K562 (cell line): Measurements from ENCODE around the gene AMN1. TPM values are rescaled to one million over a fixed set of nuclear protein-coding genes. Genes with fewer than 3 reads are reported as not detected.

ENCODE experiments used
- FOSL1 ChIP-seq: fragments of 200-800 bp; sonication (Bioruptor generic); conservative IDR thresholded peaks from 2 replicates; pipeline ENCODE4 v1.6.1; 2016; ENCODE audit warnings: missing genetic modification characterization, missing compliant biosample characterization
- GTF2E2 ChIP-seq: fragments of 200-800 bp; sonication (Bioruptor generic); IDR thresholded peaks from 2 replicates; pipeline ENCODE4 v1.6.1; 2016; ENCODE audit warnings: missing genetic modification characterization, missing compliant biosample characterization
- LCOR ChIP-seq: sonication (generic); formaldehyde crosslinking; IDR thresholded peaks from 2 replicates; pipeline ENCODE4 v1.8.0; 2022; ENCODE audit warnings: mild to moderate bottlenecking, missing genetic modification reagents
- POLR2A ChIP-seq: fragments of 450-650 bp; conservative IDR thresholded peaks from 2 replicates; pipeline ENCODE4 v1.6.1; 2016
- SMAD3 ChIP-seq: fragments of 450-650 bp; formaldehyde crosslinking; conservative IDR thresholded peaks from 2 replicates; pipeline ENCODE4 v1.4.0; 2020; ENCODE audit warnings: mild to moderate bottlenecking
- SMC3 ChIP-seq: conservative IDR thresholded peaks from 2 replicates; pipeline ENCODE4 v1.6.1; 2011; ENCODE audit warnings: low read depth, low read length, improper control_type of control experiment; ENCODE audit not compliant: insufficient read depth
- USF1 ChIP-seq: sonication (generic); formaldehyde crosslinking; IDR thresholded peaks from 2 replicates; pipeline ENCODE4 v1.9.0; 2022; ENCODE audit warnings: mild to moderate bottlenecking, missing genetic modification reagents
- YY1 ChIP-seq, 3 experiments: IDR thresholded peaks; 2 replicates each; pipeline ENCODE4 v1.6.1; 2011; ENCODE audit warnings: low read length in 2 of 3, mild to moderate bottlenecking in 2 of 3, moderate library complexity in 2 of 3, borderline replicate concordance in 1 of 3, control low read depth in 1 of 3, low read depth in 1 of 3; ENCODE audit not compliant: insufficient read depth in 3 of 3, insufficient replicate concordance in 2 of 3, control insufficient read depth in 1 of 3, insufficient read length in 1 of 3; ENCODE audit errors: extremely low read depth in 1 of 3
- ZBTB11 ChIP-seq, 3 experiments: fragments of 200-800 bp in 1 of 3; fragments of 250-450 bp in 1 of 3; fragments of 450-650 bp in 1 of 3; sonication (Bioruptor Pico) in 1 of 3; sonication (Bioruptor generic) in 1 of 3; formaldehyde crosslinking in 1 of 3; IDR thresholded peaks; 2 replicates each; pipeline versions ENCODE4 v1.6.1 to v1.8.0; 2016 to 2022; ENCODE audit warnings: mild to moderate bottlenecking in 2 of 3, missing genetic modification characterization in 2 of 3, missing compliant biosample characterization in 1 of 3, moderate library complexity in 1 of 3
- ZKSCAN8 ChIP-seq: fragments of 200-800 bp; sonication (Bioruptor generic); IDR thresholded peaks from 2 replicates; pipeline ENCODE4 v1.6.1; 2016; ENCODE audit warnings: missing genetic modification characterization, missing compliant biosample characterization
- ZNF134 ChIP-seq: fragments of 250-450 bp; sonication (Bioruptor Pico); conservative IDR thresholded peaks from 2 replicates; pipeline ENCODE4 v1.4.0; 2020
- ZNF318 ChIP-seq, 2 experiments: fragments of 450-650 bp; IDR thresholded peaks; 2 replicates each; pipeline ENCODE4 v1.6.1; 2016; ENCODE audit warnings: mild to moderate bottlenecking in 2 of 2, borderline replicate concordance in 1 of 2, low read depth in 1 of 2, moderate library complexity in 1 of 2
- ZNF384 ChIP-seq: IDR thresholded peaks from 2 replicates; pipeline ENCODE4 v1.6.1; 2012; ENCODE audit warnings: low read depth, low read length, improper control_type of control experiment
- polyA plus RNA-seq, 8 experiments: library from polyadenylated mRNA; depleted of rRNA in 4 of 8; stranded (reverse) in 5 of 8; unstranded in 3 of 8; fragments of >200 nt; fragmentation: Nextera tagmentation in 2 of 8; fragmentation: Illumina TruSeq in 1 of 8; extraction: Ambion mirVana in 2 of 8; extraction: Trizol in 1 of 8; gene quantifications; 2 replicates each; pipeline versions ENCODE4 v1.2.1 to v1.2.3, GENCODE V29; 2011 to 2014; ENCODE audit warnings: inconsistent platforms in 1 of 8, missing spikeins in 1 of 8
- total RNA-seq, 7 experiments: library from RNA; depleted of rRNA in 6 of 7; stranded (reverse); fragments of >200 nt in 6 of 7; fragmentation: Illumina TruSeq in 2 of 7; extraction: Trizol in 2 of 7; gene quantifications; 2 replicates each; pipeline versions ENCODE4 v1.2.1 to v1.2.3, GENCODE V29; 2011 to 2021; ENCODE audit warnings: low replicate concordance in 1 of 7

The AMN1 gene
- total and polyA plus RNA-seq, 9 of the 15 experiments (the other 6 are each of a cell fraction or from before 2014, with no cell fraction given): 5.2 to 27.6 (median 13.0) TPM

DNA sequence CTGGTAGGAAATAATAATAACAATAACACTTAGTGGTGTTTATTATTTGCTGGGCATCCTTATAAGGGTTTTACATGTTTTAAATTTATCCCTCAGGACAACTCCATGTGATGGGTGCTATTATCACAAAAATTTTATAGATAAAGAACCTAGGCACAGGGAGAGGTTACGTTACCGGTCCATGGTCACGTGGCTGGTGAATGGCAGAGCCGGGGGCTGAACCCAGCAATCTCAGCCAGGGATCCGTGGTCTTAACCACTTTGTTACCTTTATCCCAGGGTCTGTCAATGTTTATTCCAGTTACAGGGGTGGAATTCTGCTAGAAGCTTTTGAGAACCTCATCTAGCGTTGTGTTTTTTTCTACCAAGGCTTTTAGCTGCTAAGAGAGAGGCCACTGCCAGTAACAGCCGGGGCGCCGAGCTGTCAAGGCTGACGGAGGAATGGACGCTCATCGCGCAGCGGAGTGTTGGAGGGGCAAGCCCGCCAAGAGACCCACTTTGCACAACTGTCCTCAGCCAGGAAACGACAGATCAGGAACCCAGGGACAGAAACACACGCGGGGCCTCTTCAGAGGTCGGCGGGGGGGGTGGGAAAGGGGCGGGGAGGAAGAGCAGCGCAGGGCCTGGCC is 418 bp downstream of the AMN1 start (continued):
- TF ChIP-seq ZNF318 (IDR thresholded peaks at IDR 0.05; ENCODE audit: borderline replicate concordance in 1 of 2, low read depth in 1 of 2) (no peak), SMAD3 (CRISPR knock-in tag) (no peak), GTF2E2 (tag) (no peak), YY1 (IDR thresholded peaks at IDR 0.05; ENCODE audit: borderline replicate concordance in 1 of 3, control insufficient read depth in 1 of 3, extremely low read depth in 1 of 3, insufficient read depth in 3 of 3, insufficient read length in 1 of 3, insufficient replicate concordance in 2 of 3, low read depth in 1 of 3, low read length in 2 of 3) (peak in 1 of 3 experiments; percentile 7), POLR2A (peak; percentile 39), ZNF384 (no peak), SMC3 (no peak), LCOR (CRISPR knock-in tag) (0 out of 2 replicates have a peak, but pooled peaks have one; percentile 7), ZKSCAN8 (CRISPR knock-in tag) (0 out of 2 replicates have a peak, but pooled peaks have one; percentile 59), USF1 (CRISPR knock-in tag) (peak; percentile 89), ZNF134 (CRISPR knock-in tag) (0 out of 2 replicates have a peak, but pooled peaks have one; percentile 14), ZBTB11 (CRISPR knock-in tag; IDR thresholded peaks at IDR 0.05) (no peak), FOSL1 (tag) (peak; percentile 21; the same call in 1 of the 2 replicates)
